ENCODE data around the gene AMOTL2.

The AMOTL2 gene

DNA sequence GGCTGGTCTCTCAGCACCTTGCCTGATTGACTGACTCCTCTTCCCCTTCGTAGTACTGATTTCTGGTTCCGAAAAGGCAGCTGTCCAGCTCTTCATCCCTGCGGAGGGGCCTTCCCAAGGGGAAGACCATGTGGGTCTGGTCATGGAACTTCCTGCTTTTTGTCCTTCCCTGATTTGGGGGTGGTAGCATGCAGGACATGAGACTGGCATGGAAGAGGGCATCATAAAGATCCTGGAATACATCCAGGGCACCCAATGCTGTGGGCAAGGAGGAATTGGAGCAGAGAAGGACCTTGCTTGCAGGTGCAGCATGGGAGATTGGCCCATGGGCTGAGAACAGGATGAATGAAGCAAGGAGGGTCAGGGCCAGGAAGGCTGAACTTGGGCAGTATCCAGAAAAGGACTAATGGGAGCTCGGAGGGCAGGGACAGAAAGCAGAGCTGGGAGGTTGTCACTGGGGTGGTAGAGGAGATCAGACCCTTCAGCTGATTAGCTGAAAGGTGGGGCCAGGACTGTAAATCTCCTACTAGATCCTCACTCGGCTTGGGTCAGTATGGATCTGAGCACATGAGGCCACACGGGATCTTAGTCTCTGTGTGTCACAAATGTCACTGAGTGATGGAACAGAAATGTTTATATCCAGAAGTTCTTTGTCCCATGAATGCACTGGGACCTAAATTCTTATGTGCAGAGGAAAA lies 59.5 kb downstream of the AMOTL2 start:
- no peak for DNase-seq (ENCODE audit: low spot score)

DNA sequence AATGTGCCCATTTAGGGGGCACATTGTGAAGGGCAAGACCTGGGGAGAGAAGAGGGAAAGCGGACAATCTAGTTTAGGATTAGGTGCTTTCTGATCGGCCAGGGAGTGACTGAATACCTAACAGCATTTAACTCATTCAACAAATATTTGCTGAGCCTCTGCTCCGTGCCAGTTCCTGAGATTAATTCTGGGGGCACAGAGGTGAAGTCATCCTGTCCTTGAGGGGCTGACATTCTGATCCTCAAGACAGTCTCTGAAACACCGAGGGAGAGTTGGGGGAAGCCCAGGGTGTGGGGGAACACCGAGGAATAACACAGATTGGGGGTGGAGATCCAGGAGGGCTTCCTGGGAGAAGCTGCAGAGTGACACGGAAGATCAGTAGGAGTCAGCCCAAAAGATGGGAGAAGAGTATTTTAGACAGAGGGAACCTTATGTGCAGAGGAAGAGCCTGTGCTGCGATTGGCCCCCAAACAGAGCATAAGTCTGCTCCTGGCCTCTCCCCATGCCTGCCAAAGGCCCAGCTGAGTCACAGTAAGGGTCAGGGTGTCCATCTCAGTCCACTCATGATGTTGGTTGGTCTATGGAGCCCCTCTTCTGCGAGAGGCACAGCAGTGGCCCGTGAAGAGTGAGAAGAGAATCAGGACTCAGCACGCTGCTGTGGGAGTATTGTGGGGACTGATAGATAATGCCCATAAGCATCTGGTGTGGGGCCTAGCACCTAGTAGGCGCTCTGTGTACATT lies 60.2 kb downstream of the AMOTL2 start:
- DNase-seq (ENCODE audit: low spot score) = no peak

- DNase-seq (ENCODE audit: low spot score) = peak; percentile 76
Observed at GRCh38 chr3:134312873-134313846, 61.1 kb downstream of the AMOTL2 start.

DNA sequence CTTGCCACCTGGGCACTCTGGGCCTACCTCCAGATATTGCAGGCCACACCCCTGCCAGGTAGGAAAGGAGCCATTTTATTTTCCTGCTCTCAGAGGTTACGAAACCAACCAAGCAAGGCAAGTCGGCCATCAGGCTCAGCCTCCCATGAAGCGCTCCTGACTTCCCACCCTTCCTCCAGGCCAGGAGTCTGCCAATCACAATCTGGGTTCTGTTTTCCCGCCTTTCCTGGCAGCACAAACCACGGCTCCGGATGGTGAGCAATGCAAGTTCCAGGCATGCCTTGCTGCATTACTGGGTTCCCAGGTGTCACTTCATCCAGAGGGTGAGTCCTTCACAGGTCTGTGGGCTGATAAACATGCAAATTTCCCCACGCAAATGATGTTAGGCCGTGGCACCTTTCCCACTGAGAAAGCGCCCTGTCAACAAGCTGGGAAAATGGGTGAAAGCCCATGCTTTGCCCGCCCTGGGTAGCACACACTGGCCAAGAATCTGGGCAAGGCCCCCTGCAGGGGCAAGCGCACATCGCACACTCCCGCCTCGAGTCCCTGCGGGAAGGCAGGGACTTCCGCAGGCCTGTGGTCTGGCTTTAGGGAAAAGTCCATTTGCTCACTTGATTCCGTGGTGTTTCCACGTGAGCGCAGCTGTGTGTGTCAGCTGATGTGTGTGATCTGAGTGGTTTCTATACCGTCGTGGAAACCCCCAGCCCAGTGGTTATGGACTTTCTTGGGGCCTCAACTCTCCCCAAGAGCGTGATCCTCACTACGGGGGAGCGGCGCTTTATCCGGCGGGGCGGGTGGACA lies 62.0 kb downstream of the AMOTL2 start:
- DNase-seq (ENCODE audit: low spot score) = no peak

GRCh38 chr3:134311693-134312071 lies 62.6 kb downstream of the AMOTL2 start:
- DNase-seq (ENCODE audit: low spot score) = no peak

DNA sequence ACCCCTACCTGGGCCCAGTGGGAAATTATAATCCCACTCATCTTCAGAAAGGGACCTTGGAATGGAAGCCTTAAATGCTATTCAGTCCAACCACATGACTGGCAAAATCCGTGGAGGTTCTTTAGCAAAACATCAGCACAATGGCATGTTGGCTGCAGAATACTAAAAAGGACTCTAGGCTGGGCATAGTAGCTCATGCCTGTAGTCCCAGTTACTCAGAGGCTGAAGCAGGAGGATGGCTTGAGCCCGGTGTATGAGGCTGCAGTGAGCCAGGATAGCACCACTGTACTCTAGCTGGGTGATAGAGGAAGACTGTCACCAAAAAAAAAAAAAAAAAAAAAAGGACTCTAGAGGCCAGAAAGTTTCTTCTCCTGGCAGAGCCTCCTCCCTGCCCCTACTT lies 63.0 kb downstream of the AMOTL2 start:
- DNase-seq (ENCODE audit: low spot score) = peak; percentile 45

DNA sequence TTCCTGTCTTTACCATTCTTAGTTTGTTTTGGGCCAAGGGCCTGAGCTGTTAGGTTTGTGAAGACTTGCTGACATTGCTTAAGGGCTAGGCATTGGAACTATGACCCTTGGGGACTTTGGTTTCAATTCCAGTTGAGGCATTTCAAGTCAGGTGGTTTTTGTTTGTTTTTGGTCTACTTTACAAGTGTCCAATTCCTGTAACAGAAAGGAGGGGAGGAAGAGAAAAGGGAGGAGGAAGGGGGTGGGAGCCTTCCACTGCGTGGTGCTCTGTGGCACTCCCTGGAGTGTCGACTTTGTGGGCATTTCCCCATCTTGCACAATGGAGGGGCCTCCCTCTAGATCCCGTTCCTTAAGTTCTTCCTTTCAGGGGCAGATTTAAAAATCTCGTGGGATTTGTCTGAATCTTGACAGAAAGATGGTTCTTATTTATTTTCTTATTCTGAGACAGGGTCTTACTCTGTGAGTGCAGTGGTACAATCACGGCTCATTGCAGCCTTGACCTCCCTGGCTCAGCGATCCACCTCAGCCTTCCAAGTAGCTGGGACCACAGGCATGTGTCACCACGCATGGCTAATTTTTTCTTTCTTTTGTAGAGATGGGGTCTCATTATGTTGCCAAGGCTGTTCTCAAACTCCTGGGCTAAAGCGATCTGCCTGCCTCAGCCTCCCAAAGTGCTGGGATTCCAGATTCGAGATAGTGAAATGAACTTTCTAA lies 64.1 kb downstream of the AMOTL2 start:
- no peak for DNase-seq (ENCODE audit: low spot score)

GRCh38 chr3:134308350-134308891 lies 65.8 kb downstream of the AMOTL2 start:
- DNase-seq (ENCODE audit: low spot score) = peak; percentile 74

DNA sequence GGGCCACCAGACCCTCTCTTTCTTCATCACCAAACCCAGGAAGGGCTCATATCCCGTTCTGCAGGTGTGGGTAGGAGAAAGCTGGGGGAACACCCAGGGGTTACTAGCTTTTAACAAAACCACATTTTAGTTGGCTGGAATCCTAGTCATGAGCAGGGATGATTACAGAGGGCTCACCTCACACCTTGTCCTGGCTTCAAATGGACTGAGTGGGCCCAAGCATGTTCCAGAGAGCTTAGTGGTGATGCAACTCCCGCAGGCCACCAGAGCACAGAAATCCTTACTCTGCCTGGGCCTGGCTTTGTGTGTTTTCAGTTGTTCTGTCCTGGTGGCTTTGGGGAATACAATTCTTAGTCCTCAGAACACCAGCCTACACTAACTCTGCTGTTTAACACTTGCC lies 66.8 kb downstream of the AMOTL2 start:
- DNase-seq (ENCODE audit: low spot score) = no peak

DNA sequence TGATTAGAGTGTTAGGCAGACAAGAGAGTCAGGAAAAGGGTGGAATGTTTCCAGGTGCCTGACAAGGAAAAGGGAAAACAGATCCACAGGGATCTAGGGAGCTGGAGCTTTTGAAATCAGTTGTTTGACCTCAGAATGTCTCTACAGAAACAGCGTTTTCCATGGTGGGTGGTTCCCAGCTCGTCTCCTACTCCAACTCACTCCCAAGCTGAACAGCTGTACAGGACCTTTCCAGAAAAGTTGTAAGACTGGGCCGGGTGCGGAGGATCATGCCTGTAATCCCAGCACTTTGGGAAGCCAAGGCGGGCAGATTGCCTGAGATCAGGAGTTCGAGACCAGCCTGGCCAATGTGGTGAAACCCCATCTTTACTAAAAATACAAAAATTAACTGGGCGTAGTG lies 67.9 kb downstream of the AMOTL2 start:
- no peak for DNase-seq (ENCODE audit: low spot score)

All from hepatic stellate cell (primary cell).